ENCODE results near the gene REXO1.
A peak's percentile ranks its signal among the peaks of the same experiment; 100 is the strongest.

The REXO1 gene

GRCh38 chr19:1794424-1795172, 53.7 kb downstream of the REXO1 start:
- H3K4me2 ChIP-seq (ENCODE audit: low read length) = no peak overlapping the region
- H3K4ac ChIP-seq (ENCODE audit: low read depth, low read length) = no peak overlapping the region
- WGBS (ENCODE audit: extremely low coverage, insufficient coverage, low lambda C conversion rate) = no CpG with 5 or more reads among the region's 20 CpGs
- H3K27me3 ChIP-seq (ENCODE audit: insufficient read depth, low read length, poor library complexity) = no peaks in the 10 kb centered on the region
- H3K36me3 ChIP-seq (ENCODE audit: control insufficient read depth, insufficient read depth, low read length) = no peaks in the 10 kb centered on the region
- no peak overlapping the region for H3K23ac ChIP-seq (ENCODE audit: low read length)
- H3K79me1 ChIP-seq (ENCODE audit: low read length) = no peaks in the 10 kb centered on the region
- H3K4me3 ChIP-seq (ENCODE audit: low read length) = no peak overlapping the region
- no peak overlapping the region for H3K18ac ChIP-seq (ENCODE audit: low read length)
- no peak overlapping the region for H4K5ac ChIP-seq (ENCODE audit: low read length)
- no peak overlapping the region for H2BK15ac ChIP-seq (replicated peaks; ENCODE audit: low read depth)
- H3K9ac ChIP-seq (ENCODE audit: low read length) = no peak overlapping the region
- no peak overlapping the region for H2BK5ac ChIP-seq (ENCODE audit: low read length)
- H4K8ac ChIP-seq (ENCODE audit: low read depth, low read length) = no peak overlapping the region
- no peak overlapping the region for H3K56ac ChIP-seq (ENCODE audit: low read length)
- H3K27ac ChIP-seq (ENCODE audit: low read depth, low read length) = no peak overlapping the region
- H2AK5ac ChIP-seq (ENCODE audit: low read length) = no peak overlapping the region
- no peaks in the 10 kb centered on the region for H3K79me2 ChIP-seq (ENCODE audit: control insufficient read depth, insufficient read depth, low read length)
- no peaks in the 10 kb centered on the region for H3K4me1 ChIP-seq (ENCODE audit: control insufficient read depth, low read depth, low read length)
- peak; percentile 46 for DNase-seq
- H2BK120ac ChIP-seq (ENCODE audit: low read depth, low read length) = no peak overlapping the region

DNA sequence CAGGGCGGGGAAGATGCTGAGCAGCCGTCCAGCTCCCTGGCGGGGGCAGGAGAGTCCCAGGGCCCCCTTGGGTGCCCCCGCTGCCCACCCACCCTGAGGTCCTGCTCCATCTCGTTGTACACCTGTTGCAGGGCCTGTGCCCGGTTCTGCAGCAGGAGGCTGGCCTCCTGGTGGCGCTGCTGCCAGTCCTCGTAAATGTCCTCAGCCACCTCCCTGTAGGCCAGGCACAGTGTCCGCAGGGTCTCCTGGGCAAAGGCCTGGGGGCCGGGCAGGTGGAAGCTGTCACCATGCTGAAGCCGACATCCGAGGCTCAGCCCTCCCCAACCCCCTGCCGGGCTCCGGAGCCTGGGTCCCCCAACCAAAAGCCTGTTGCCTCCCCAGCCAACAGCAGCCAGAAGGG, 56.4 kb downstream of the REXO1 start:
- no peaks in the 10 kb centered on the region for H3K79me2 ChIP-seq (ENCODE audit: control insufficient read depth, insufficient read depth, low read length)
- no peak overlapping the region for H3K56ac ChIP-seq (ENCODE audit: low read length)
- no peak overlapping the region for H2BK5ac ChIP-seq (ENCODE audit: low read length)
- H3K4ac ChIP-seq (ENCODE audit: low read depth, low read length) = no peak overlapping the region
- H3K4me2 ChIP-seq (ENCODE audit: low read length) = no peak overlapping the region
- H2BK15ac ChIP-seq (replicated peaks; ENCODE audit: low read depth) = no peak overlapping the region
- WGBS (ENCODE audit: extremely low coverage, insufficient coverage, low lambda C conversion rate) = no CpG with 5 or more reads among the region's 14 CpGs
- no peak overlapping the region for H4K5ac ChIP-seq (ENCODE audit: low read length)
- no peak overlapping the region for H4K8ac ChIP-seq (ENCODE audit: low read depth, low read length)
- no peak overlapping the region for H2BK120ac ChIP-seq (ENCODE audit: low read depth, low read length)
- no peak overlapping the region for H3K27ac ChIP-seq (ENCODE audit: low read depth, low read length)
- no peaks in the 10 kb centered on the region for H3K36me3 ChIP-seq (ENCODE audit: control insufficient read depth, insufficient read depth, low read length)
- H3K18ac ChIP-seq (ENCODE audit: low read length) = no peak overlapping the region
- H2AK5ac ChIP-seq (ENCODE audit: low read length) = no peak overlapping the region
- no peaks in the 10 kb centered on the region for H3K4me1 ChIP-seq (ENCODE audit: control insufficient read depth, low read depth, low read length)
- no peak for DNase-seq
- H3K79me1 ChIP-seq (ENCODE audit: low read length) = no peaks in the 10 kb centered on the region
- no peaks in the 10 kb centered on the region for H3K27me3 ChIP-seq (ENCODE audit: insufficient read depth, low read length, poor library complexity)
- no peak overlapping the region for H3K23ac ChIP-seq (ENCODE audit: low read length)
- H3K4me3 ChIP-seq (ENCODE audit: low read length) = no peak overlapping the region
- H3K9ac ChIP-seq (ENCODE audit: low read length) = no peak overlapping the region

DNA sequence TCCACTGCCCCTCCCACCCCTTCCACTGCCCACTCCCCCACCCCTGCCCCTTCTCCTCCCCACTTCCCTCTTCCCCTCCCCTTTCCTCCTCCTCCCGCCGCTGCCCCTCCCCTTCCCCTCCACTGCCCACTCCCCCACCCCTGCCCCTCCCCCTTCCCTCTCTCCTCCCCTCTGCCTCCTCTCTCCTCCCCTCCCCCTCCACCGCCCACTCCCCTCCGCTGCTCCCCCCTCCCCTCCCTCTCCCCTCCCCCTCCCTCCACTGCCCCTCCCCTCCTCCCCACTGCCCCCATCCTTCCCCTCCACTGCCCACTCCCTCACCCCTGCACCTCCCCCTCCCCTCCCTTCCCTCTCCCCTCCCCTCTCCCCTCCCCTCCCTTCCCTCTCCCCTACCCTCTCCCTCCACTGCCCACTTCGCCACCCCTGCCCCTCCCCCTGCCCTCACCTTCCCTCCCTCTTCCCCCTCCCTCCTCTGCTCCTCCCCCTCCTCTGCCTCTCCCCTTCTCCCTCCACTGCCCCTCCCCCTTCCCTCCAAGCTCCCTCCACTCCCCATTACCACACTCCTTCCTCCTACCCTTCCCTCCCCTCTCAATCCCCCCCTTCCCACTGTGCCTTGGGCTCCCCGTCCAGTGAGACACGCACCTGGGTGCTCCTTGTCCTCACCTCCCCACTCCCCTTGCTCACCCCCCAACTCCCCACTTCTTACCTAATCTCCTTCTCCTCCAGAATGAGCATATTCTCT, 58.1 kb downstream of the REXO1 start:
- Histone ChIP-seq H3K23ac (ENCODE audit: low read length) (no peak overlapping the region), H3K4me3 (ENCODE audit: low read length) (no peak overlapping the region), H3K79me2 (ENCODE audit: control insufficient read depth, insufficient read depth, low read length) (no peaks in the 10 kb centered on the region), H3K9ac (ENCODE audit: low read length) (no peak overlapping the region), H3K79me1 (ENCODE audit: low read length) (no peaks in the 10 kb centered on the region), H3K4me2 (ENCODE audit: low read length) (no peak overlapping the region), H2BK15ac (replicated peaks; ENCODE audit: low read depth) (no peak overlapping the region), H3K36me3 (ENCODE audit: control insufficient read depth, insufficient read depth, low read length) (no peaks in the 10 kb centered on the region), H3K18ac (ENCODE audit: low read length) (no peak overlapping the region), H3K4ac (ENCODE audit: low read depth, low read length) (no peak overlapping the region), H2BK120ac (ENCODE audit: low read depth, low read length) (no peak overlapping the region), H2AK5ac (ENCODE audit: low read length) (no peak overlapping the region), H3K4me1 (ENCODE audit: control insufficient read depth, low read depth, low read length) (no peaks in the 10 kb centered on the region), H3K27me3 (ENCODE audit: insufficient read depth, low read length, poor library complexity) (no peaks in the 10 kb centered on the region), H2BK5ac (ENCODE audit: low read length) (no peak overlapping the region), H4K5ac (ENCODE audit: low read length) (no peak overlapping the region), H3K27ac (ENCODE audit: low read depth, low read length) (no peak overlapping the region), H4K8ac (ENCODE audit: low read depth, low read length) (no peak overlapping the region), H3K56ac (ENCODE audit: low read length) (no peak overlapping the region)
- DNase-seq = no peak
- no CpG with 5 or more reads among the region's 7 CpGs for WGBS (ENCODE audit: extremely low coverage, insufficient coverage, low lambda C conversion rate)

GRCh38 chr19:1789261-1790041, 58.8 kb downstream of the REXO1 start:
- H3K27me3 ChIP-seq (ENCODE audit: insufficient read depth, low read length, poor library complexity) = no peaks in the 10 kb centered on the region
- H3K4me3 ChIP-seq (ENCODE audit: low read length) = no peak overlapping the region
- no peaks in the 10 kb centered on the region for H3K36me3 ChIP-seq (ENCODE audit: control insufficient read depth, insufficient read depth, low read length)
- H3K56ac ChIP-seq (ENCODE audit: low read length) = peak overlapping the region; percentile 37
- no peak overlapping the region for H3K4ac ChIP-seq (ENCODE audit: low read depth, low read length)
- H3K27ac ChIP-seq (ENCODE audit: low read depth, low read length) = no peak overlapping the region
- H3K4me2 ChIP-seq (ENCODE audit: low read length) = peak overlapping the region; percentile 56
- H3K23ac ChIP-seq (ENCODE audit: low read length) = no peak overlapping the region
- H3K79me1 ChIP-seq (ENCODE audit: low read length) = no peaks in the 10 kb centered on the region
- no peak overlapping the region for H2BK15ac ChIP-seq (replicated peaks; ENCODE audit: low read depth)
- no peak overlapping the region for H4K5ac ChIP-seq (ENCODE audit: low read length)
- no peak overlapping the region for H2AK5ac ChIP-seq (ENCODE audit: low read length)
- H3K18ac ChIP-seq (ENCODE audit: low read length) = no peak overlapping the region
- H4K8ac ChIP-seq (ENCODE audit: low read depth, low read length) = no peak overlapping the region
- no peak for DNase-seq
- no peak overlapping the region for H2BK5ac ChIP-seq (ENCODE audit: low read length)
- no peaks in the 10 kb centered on the region for H3K4me1 ChIP-seq (ENCODE audit: control insufficient read depth, low read depth, low read length)
- H2BK120ac ChIP-seq (ENCODE audit: low read depth, low read length) = no peak overlapping the region
- H3K9ac ChIP-seq (ENCODE audit: low read length) = peak overlapping the region; percentile 17
- no CpG with 5 or more reads among the region's 59 CpGs for WGBS (ENCODE audit: extremely low coverage, insufficient coverage, low lambda C conversion rate)
- no peaks in the 10 kb centered on the region for H3K79me2 ChIP-seq (ENCODE audit: control insufficient read depth, insufficient read depth, low read length)

DNA sequence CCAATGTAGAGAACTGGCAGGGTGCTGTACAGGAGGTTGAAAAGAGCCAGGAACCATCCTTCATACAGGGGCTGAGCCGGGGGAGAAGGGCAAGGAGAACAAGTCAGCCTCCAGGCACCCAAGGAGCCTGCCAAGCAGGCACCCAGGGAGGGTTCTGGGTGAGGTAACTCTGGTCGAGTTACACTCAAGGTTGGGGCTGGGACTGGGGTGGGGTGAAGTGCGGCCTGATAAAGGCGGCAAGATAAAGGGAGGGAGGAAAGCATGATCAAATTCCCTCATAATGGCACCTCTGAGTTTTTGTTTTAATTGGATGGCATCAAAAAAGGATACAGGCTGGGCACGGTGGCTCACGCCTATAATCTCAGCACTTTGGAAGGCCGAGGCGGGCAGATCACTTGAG, 61.2 kb downstream of the REXO1 start:
- H4K8ac ChIP-seq (ENCODE audit: low read depth, low read length) = no peak overlapping the region
- no peak overlapping the region for H3K23ac ChIP-seq (ENCODE audit: low read length)
- H3K4ac ChIP-seq (ENCODE audit: low read depth, low read length) = no peak overlapping the region
- H3K27ac ChIP-seq (ENCODE audit: low read depth, low read length) = no peak overlapping the region
- H3K79me2 ChIP-seq (ENCODE audit: control insufficient read depth, insufficient read depth, low read length) = no peaks in the 10 kb centered on the region
- no peaks in the 10 kb centered on the region for H3K79me1 ChIP-seq (ENCODE audit: low read length)
- WGBS (ENCODE audit: extremely low coverage, insufficient coverage, low lambda C conversion rate) = no CpG with 5 or more reads among the region's 8 CpGs
- H2AK5ac ChIP-seq (ENCODE audit: low read length) = no peak overlapping the region
- H3K18ac ChIP-seq (ENCODE audit: low read length) = no peak overlapping the region
- H3K56ac ChIP-seq (ENCODE audit: low read length) = no peak overlapping the region
- H3K4me1 ChIP-seq (ENCODE audit: control insufficient read depth, low read depth, low read length) = no peaks in the 10 kb centered on the region
- no peak overlapping the region for H2BK120ac ChIP-seq (ENCODE audit: low read depth, low read length)
- H3K9ac ChIP-seq (ENCODE audit: low read length) = no peak overlapping the region
- H2BK5ac ChIP-seq (ENCODE audit: low read length) = no peak overlapping the region
- H3K4me3 ChIP-seq (ENCODE audit: low read length) = no peak overlapping the region
- H3K27me3 ChIP-seq (ENCODE audit: insufficient read depth, low read length, poor library complexity) = no peaks in the 10 kb centered on the region
- no peak overlapping the region for H3K4me2 ChIP-seq (ENCODE audit: low read length)
- no peak for DNase-seq
- H2BK15ac ChIP-seq (replicated peaks; ENCODE audit: low read depth) = no peak overlapping the region
- H3K36me3 ChIP-seq (ENCODE audit: control insufficient read depth, insufficient read depth, low read length) = no peaks in the 10 kb centered on the region
- H4K5ac ChIP-seq (ENCODE audit: low read length) = no peak overlapping the region

Data from mesendoderm (in vitro differentiated cells).